Measurements from ENCODE around the gene FRMD1.

The FRMD1 gene

DNA sequence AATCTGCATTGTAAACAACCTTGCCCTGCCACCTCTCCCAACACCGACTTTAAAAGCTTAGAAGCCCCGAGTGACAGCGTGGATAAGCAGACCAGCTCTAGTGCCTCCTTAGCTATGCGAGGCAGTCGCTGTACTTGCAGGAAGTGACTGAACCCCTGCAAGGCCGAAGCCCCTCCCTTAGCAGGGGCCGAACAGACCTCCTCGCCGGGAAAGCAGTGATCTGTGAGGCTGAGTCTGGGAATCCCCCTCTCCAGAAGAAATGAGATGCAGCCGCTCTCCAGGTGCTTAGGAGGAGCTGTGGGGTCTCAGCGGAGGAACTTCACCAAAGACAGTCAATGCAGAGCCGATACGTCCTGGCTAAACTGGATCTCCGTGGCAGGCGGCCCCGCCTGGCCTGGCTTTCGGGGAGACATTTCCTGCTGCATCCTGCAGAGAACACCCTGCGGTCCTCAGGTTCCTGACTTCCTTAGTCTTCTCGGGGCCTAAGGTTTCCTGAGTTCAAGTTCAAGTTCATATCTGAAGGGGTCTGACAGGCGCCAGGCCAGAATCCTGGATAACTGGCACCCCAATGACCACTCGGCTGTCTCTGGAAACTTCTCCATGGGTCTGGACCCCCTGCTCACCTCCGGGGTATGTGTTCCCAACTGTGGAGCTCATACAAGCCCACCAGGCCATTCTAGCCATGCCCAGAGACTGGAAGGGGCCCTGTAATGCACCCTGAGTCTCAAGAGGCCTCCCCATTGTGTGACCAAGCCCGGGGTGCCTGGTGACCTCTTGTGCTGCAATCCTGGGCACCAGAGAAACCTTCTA, 20.4 kb upstream of the FRMD1 start:
- H3K4me1 ChIP-seq (ENCODE audit: control insufficient read depth, low read length), result no peaks in the 10 kb centered on the region
- TF ChIP-seq EZH2phosphoT487 (IDR thresholded peaks at IDR 0.05; ENCODE audit: borderline replicate concordance, low read length), result no peak
- TF ChIP-seq, protein P1, sequence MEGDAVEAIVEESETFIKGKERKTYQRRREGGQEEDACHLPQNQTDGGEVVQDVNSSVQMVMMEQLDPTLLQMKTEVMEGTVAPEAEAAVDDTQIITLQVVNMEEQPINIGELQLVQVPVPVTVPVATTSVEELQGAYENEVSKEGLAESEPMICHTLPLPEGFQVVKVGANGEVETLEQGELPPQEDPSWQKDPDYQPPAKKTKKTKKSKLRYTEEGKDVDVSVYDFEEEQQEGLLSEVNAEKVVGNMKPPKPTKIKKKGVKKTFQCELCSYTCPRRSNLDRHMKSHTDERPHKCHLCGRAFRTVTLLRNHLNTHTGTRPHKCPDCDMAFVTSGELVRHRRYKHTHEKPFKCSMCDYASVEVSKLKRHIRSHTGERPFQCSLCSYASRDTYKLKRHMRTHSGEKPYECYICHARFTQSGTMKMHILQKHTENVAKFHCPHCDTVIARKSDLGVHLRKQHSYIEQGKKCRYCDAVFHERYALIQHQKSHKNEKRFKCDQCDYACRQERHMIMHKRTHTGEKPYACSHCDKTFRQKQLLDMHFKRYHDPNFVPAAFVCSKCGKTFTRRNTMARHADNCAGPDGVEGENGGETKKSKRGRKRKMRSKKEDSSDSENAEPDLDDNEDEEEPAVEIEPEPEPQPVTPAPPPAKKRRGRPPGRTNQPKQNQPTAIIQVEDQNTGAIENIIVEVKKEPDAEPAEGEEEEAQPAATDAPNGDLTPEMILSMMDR (IDR thresholded peaks at IDR 0.05; ENCODE audit: low read depth, low read length, poor library complexity, severe bottlenecking), result no peak
- no peaks in the 10 kb centered on the region for H3K27me3 ChIP-seq (ENCODE audit: control insufficient read depth, low read length)
- no peak overlapping the region for H3K27ac ChIP-seq (ENCODE audit: low read depth, low read length)
- no peaks in the 10 kb centered on the region for H3K36me3 ChIP-seq (ENCODE audit: control insufficient read depth, low read length)
- no peak overlapping the region for H3K4me2 ChIP-seq (ENCODE audit: low read length)
- no peaks in the 10 kb centered on the region for H3K9me2 ChIP-seq (replicated peaks; ENCODE audit: control insufficient read depth, low read length)
- H4K20me1 ChIP-seq (ENCODE audit: control insufficient read depth, insufficient read depth, low read depth, low read length), result no peaks in the 10 kb centered on the region
- H3K4me3 ChIP-seq (ENCODE audit: low read length), result no peak overlapping the region
- no peaks in the 10 kb centered on the region for H3K9me3 ChIP-seq (ENCODE audit: control insufficient read depth, insufficient read depth, low read length)
- H3K79me2 ChIP-seq (ENCODE audit: control insufficient read depth, low read length), result no peaks in the 10 kb centered on the region
- no peaks in the 10 kb centered on the region for H3F3A ChIP-seq (ENCODE audit: control insufficient read depth, insufficient read depth)

DNA sequence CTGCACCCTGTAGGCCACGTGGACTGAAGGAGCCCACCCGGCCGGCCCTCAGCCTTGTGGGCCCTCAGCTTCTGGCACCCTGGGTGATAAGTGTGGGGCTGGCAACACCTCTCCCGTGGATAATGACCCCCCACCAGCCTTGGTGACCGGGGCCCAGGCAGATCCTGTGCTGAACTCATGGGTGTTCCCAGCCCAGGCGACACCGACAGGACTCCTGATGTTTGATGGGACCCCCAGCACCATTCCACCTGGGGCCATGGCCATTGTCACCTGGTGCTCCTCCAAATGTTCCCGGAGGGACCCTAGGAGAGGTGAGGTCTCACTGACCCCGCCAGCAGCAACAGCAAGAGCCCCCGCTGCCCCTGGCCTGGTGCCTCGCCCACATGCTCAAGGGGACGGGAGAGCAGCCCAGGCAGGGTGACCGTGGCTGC, 19.4 kb upstream of the FRMD1 start:
- no peak overlapping the region for H3K4me3 ChIP-seq (ENCODE audit: low read length)
- H3K9me3 ChIP-seq (ENCODE audit: control insufficient read depth, insufficient read depth, low read length), result no peaks in the 10 kb centered on the region
- no peaks in the 10 kb centered on the region for H3F3A ChIP-seq (ENCODE audit: control insufficient read depth, insufficient read depth)
- H3K36me3 ChIP-seq (ENCODE audit: control insufficient read depth, low read length), result no peaks in the 10 kb centered on the region
- TF ChIP-seq, protein P1 (IDR thresholded peaks at IDR 0.05; ENCODE audit: low read depth, low read length, poor library complexity, severe bottlenecking), result no peak
- TF ChIP-seq EZH2phosphoT487 (IDR thresholded peaks at IDR 0.05; ENCODE audit: borderline replicate concordance, low read length), result no peak
- no peaks in the 10 kb centered on the region for H3K27me3 ChIP-seq (ENCODE audit: control insufficient read depth, low read length)
- H3K4me1 ChIP-seq (ENCODE audit: control insufficient read depth, low read length), result no peaks in the 10 kb centered on the region
- H3K4me2 ChIP-seq (ENCODE audit: low read length), result no peak overlapping the region
- H4K20me1 ChIP-seq (ENCODE audit: control insufficient read depth, insufficient read depth, low read depth, low read length), result no peaks in the 10 kb centered on the region
- H3K79me2 ChIP-seq (ENCODE audit: control insufficient read depth, low read length), result no peaks in the 10 kb centered on the region
- no peak overlapping the region for H3K27ac ChIP-seq (ENCODE audit: low read depth, low read length)
- H3K9me2 ChIP-seq (replicated peaks; ENCODE audit: control insufficient read depth, low read length), result no peaks in the 10 kb centered on the region

DNA sequence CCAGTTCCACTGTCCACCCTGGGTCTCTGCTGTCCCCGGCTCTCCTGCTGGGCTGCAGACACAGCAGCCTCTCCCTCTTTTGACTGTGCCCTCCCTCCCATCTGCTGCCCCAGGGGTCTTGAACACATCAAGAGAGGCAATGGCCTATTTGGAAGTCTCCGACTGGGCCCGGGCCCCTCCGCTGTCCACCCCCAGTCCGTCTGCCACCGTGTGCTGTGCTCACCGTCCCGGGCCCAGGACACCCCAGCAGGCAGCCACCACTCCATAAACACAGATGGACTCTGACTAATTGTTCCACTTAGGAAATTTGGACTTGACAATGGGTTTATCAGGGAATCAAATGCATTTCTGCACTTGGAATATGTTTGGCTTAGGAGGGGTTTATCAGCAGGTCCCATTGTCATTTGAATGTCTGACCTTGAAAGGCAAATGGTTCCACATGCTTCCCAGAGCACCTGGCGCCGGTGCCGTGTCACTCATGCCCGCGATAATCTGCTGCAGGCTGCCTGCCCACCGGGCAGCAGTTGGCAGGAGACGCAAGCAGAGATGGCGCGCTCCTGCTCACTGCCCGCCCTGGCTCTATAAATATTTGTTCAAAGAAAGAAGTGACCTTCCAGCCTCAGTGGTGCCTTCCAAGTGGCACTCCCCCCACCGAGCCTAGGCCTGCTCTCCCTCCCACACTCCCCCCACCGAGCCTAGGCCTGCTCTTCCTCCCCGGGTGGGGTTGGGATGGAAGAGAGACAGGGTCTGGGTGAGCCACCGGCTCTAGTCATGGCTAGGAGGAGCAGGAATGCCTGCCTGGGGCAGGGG, 18.8 kb upstream of the FRMD1 start:
- Histone ChIP-seq H3K27me3 (ENCODE audit: control insufficient read depth, low read length) (no peaks in the 10 kb centered on the region), H3K4me3 (ENCODE audit: low read length) (no peak overlapping the region), H3K4me2 (ENCODE audit: low read length) (no peak overlapping the region), H3K27ac (ENCODE audit: low read depth, low read length) (no peak overlapping the region), H3K79me2 (ENCODE audit: control insufficient read depth, low read length) (no peaks in the 10 kb centered on the region), H3F3A (ENCODE audit: control insufficient read depth, insufficient read depth) (no peaks in the 10 kb centered on the region), H4K20me1 (ENCODE audit: control insufficient read depth, insufficient read depth, low read depth, low read length) (no peaks in the 10 kb centered on the region), H3K4me1 (ENCODE audit: control insufficient read depth, low read length) (no peaks in the 10 kb centered on the region), H3K36me3 (ENCODE audit: control insufficient read depth, low read length) (no peaks in the 10 kb centered on the region), H3K9me2 (replicated peaks; ENCODE audit: control insufficient read depth, low read length) (no peaks in the 10 kb centered on the region), H3K9me3 (ENCODE audit: control insufficient read depth, insufficient read depth, low read length) (no peaks in the 10 kb centered on the region)
- TF ChIP-seq, protein P1 (IDR thresholded peaks at IDR 0.05; ENCODE audit: low read depth, low read length, poor library complexity, severe bottlenecking), result no peak

Measured in DOHH2 (cell line).